NCI-H2081 (cell line): ENCODE results near the gene HACD4.
"Not testable (repeated sequence)": the region's sequence is repeated elsewhere in the genome, so short reads cannot be mapped to it uniquely, and the experiment has no call there.

Experiments used
- DNase-seq, 2 experiments: peaks; one replicate each; lab custom pipeline; 2025; lab: John Stamatoyannopoulos, UW

Gene HACD4

GRCh38 chr9:21016701-21017491, 14.5 kb downstream of the HACD4 start:
- DNase-seq: no peak

- no peak for DNase-seq
Observed at GRCh38 chr9:21015995-21016394, 15.4 kb downstream of the HACD4 start.

GRCh38 chr9:21015129-21015815, 16.2 kb downstream of the HACD4 start:
- DNase-seq: peak in 1 of 2 experiments; percentile 44

GRCh38 chr9:21002040-21002439, 29.4 kb downstream of the HACD4 start:
- no peak for DNase-seq

GRCh38 chr9:21001581-21001980, 29.9 kb downstream of the HACD4 start:
- DNase-seq: no peak

- no peak for DNase-seq
Observed at GRCh38 chr9:20997503-20998076, 33.9 kb downstream of the HACD4 start.

GRCh38 chr9:20996809-20997208, 34.6 kb downstream of the HACD4 start:
- no peak for DNase-seq

- DNase-seq: no peak
Observed at GRCh38 chr9:20995616-20996015, 35.8 kb downstream of the HACD4 start.

GRCh38 chr9:20994486-20994885, 37.0 kb downstream of the HACD4 start:
- no peak for DNase-seq

- no peak for DNase-seq
Observed at GRCh38 chr9:20990867-20991266, 40.6 kb downstream of the HACD4 start.

- peak in 1 of 2 experiments; percentile 17 for DNase-seq
Observed at GRCh38 chr9:20989923-20990341, 41.5 kb downstream of the HACD4 start.

- DNase-seq: no peak
Observed at GRCh38 chr9:20988671-20989315, 42.6 kb downstream of the HACD4 start.

GRCh38 chr9:20988061-20988460, 43.4 kb downstream of the HACD4 start:
- no peak for DNase-seq

GRCh38 chr9:20987521-20987920, 43.9 kb downstream of the HACD4 start:
- DNase-seq: no peak

GRCh38 chr9:20985851-20986600, 45.4 kb downstream of the HACD4 start:
- no peak for DNase-seq

GRCh38 chr9:20984506-20984905, 46.9 kb downstream of the HACD4 start:
- DNase-seq: no peak

- no peak for DNase-seq
Observed at GRCh38 chr9:20981486-20981885, 50.0 kb downstream of the HACD4 start.

GRCh38 chr9:20980832-20981455, 50.5 kb downstream of the HACD4 start:
- DNase-seq: no peak

GRCh38 chr9:20978249-20978648, 53.2 kb downstream of the HACD4 start:
- DNase-seq: no peak

- DNase-seq: not testable (repeated sequence)
Observed at GRCh38 chr9:20974191-20974938, 57.1 kb downstream of the HACD4 start.
